A549 (cell line): ENCODE data around the gene MYADM. TPM values are rescaled to one million over a fixed set of nuclear protein-coding genes. Genes with fewer than 3 reads are reported as not detected.

ENCODE experiments used
- ATAC-seq, 2 experiments: fragments of 200-7000 bp in 1 of 2; fragments of >200 bp in 1 of 2; cut with Nextera tagmentation in 1 of 2; cut with Tn5 transposase in 1 of 2; 3 replicates each; pipeline versions ENCODE4 v1.8.0 to v1.9.1; 2018 to 2020; ENCODE audit warnings: mild to moderate bottlenecking in 1 of 2, moderate library complexity in 1 of 2
- CTCF ChIA-PET: fragments of 300-600 bp; sonication (Branson Sonifier 250); formaldehyde crosslinking; extraction: SDS; loops from one replicate; lab custom pipeline; 2021; ENCODE audit warnings: antibody characterized with exemption, inconsistent platforms; lab: Yijun Ruan, JAX
- POLR2A ChIA-PET: fragments of 350-600 bp; formaldehyde crosslinking; extraction: SDS; loops from one replicate; lab custom pipeline; 2021; ENCODE audit warnings: antibody characterized with exemption, inconsistent platforms; lab: Yijun Ruan, JAX
- DNase-seq, 2 experiments: peaks; one replicate each; pipeline versions ENCODE4 v3.0.0 to v3.0.0-alpha.2; 2011 to 2016; ENCODE audit warnings: low read depth in 1 of 2, low spot score in 1 of 2
- FAIRE-seq: peaks from 2 replicates; lab custom pipeline; 2011; peaks lifted over from hg19 to GRCh38; lab: Jason Lieb, UNC
- H3K27ac ChIP-seq, 2 experiments: fragments of >200 bp; sonication (Bioruptor Twin); formaldehyde crosslinking; 3 replicates each; pipeline ENCODE4 v1.5.1; 2016 to 2017
- H3K4me1 ChIP-seq: fragments of >200 bp; sonication (Bioruptor Twin); formaldehyde crosslinking; 3 replicates; pipeline ENCODE4 v1.6.1; 2016
- H3K4me2 ChIP-seq: fragments of >200 bp; sonication (Bioruptor Twin); formaldehyde crosslinking; 3 replicates; pipeline ENCODE4 v1.6.1; 2016
- H3K4me3 ChIP-seq: fragments of >200 bp; sonication (Bioruptor Twin); formaldehyde crosslinking; 3 replicates; pipeline ENCODE4 v1.5.1; 2016
- H3K9me3 ChIP-seq: fragments of >200 bp; sonication (Bioruptor Twin); formaldehyde crosslinking; 3 replicates; pipeline ENCODE4 v1.6.1; 2016
- CBX8 ChIP-seq: fragments of 200-600 bp; sonication (generic); IDR thresholded peaks from 2 replicates; pipeline ENCODE4 v1.6.1; 2016
- CEBPB ChIP-seq, 2 experiments: fragments of >200 bp in 1 of 2; sonication (Bioruptor Twin) in 1 of 2; formaldehyde crosslinking in 1 of 2; IDR thresholded peaks; 2 replicates each; pipeline ENCODE4 v1.6.1; 2012 to 2016
- EP300 ChIP-seq, 2 experiments: fragments of >200 bp; sonication (Bioruptor Twin); formaldehyde crosslinking; IDR thresholded peaks; 2 replicates in 1 of 2; 3 replicates in 1 of 2; pipeline ENCODE4 v1.6.1; 2016 to 2017
- FOXS1 ChIP-seq: fragments of 250-450 bp; sonication (Bioruptor Pico); IDR thresholded peaks from 2 replicates; pipeline ENCODE4 v1.5.0; 2020; ENCODE audit warnings: mild to moderate bottlenecking, moderate library complexity
- HDAC2 ChIP-seq: fragments of 200-600 bp; sonication (generic); IDR thresholded peaks from 2 replicates; pipeline ENCODE4 v1.6.1; 2016
- HOXB5 ChIP-seq: fragments of 250-450 bp; sonication (Bioruptor Pico); IDR thresholded peaks from 2 replicates; pipeline ENCODE4 v1.5.0; 2020; ENCODE audit warnings: mild to moderate bottlenecking, moderate library complexity
- KDM1A ChIP-seq: fragments of 200-600 bp; sonication (generic); IDR thresholded peaks from 2 replicates; pipeline ENCODE4 v1.6.1; 2016; ENCODE audit warnings: low read depth, mild to moderate bottlenecking
- KDM5A ChIP-seq: fragments of 200-600 bp; sonication (generic); IDR thresholded peaks from 2 replicates; pipeline ENCODE4 v1.6.1; 2016; ENCODE audit warnings: antibody characterized with exemption, mild to moderate bottlenecking
- MAFK ChIP-seq: fragments of 450-650 bp; IDR thresholded peaks from 2 replicates; pipeline ENCODE4 v1.6.1; 2014; ENCODE audit not compliant: partially characterized antibody
- MAZ ChIP-seq: fragments of 150-350 bp; IDR thresholded peaks from 2 replicates; pipeline ENCODE4 v1.6.1; 2014; ENCODE audit warnings: antibody characterized with exemption, low read depth, low read length, borderline replicate concordance
- MYC ChIP-seq: IDR thresholded peaks from 2 replicates; pipeline ENCODE4 v1.6.1; 2012; ENCODE audit warnings: mild to moderate bottlenecking, inconsistent platforms, low read length, improper control_type of control experiment, borderline replicate concordance
- NR3C1 ChIP-seq: fragments of >200 bp; sonication (Bioruptor Twin); formaldehyde crosslinking; IDR thresholded peaks from 3 replicates; pipeline ENCODE4 v1.6.1; 2017
- POLR2A ChIP-seq: IDR thresholded peaks from 2 replicates; pipeline ENCODE4 v1.6.1; 2012; ENCODE audit warnings: mild to moderate bottlenecking, low read length
- POLR2AphosphoS2 ChIP-seq: conservative IDR thresholded peaks from 2 replicates; pipeline ENCODE4 v1.6.1; 2012; ENCODE audit warnings: low read length, improper control_type of control experiment, inconsistent platforms
- RAD21 ChIP-seq, 2 experiments: fragments of >200 bp in 1 of 2; sonication (Bioruptor Twin) in 1 of 2; formaldehyde crosslinking in 1 of 2; IDR thresholded peaks in 1 of 2; conservative IDR thresholded peaks in 1 of 2; 2 replicates in 1 of 2; 3 replicates in 1 of 2; pipeline ENCODE4 v1.6.1; 2012 to 2018; ENCODE audit warnings: inconsistent platforms in 1 of 2
- SMC3 ChIP-seq: fragments of >200 bp; sonication (Bioruptor Twin); formaldehyde crosslinking; IDR thresholded peaks from 3 replicates; pipeline ENCODE4 v1.6.1; 2018; ENCODE audit warnings: inconsistent platforms
- TP53 ChIP-seq: fragments of 250-450 bp; sonication (Bioruptor Pico); IDR thresholded peaks from 2 replicates; pipeline ENCODE4 v1.5.0; 2021; ENCODE audit warnings: mild to moderate bottlenecking, moderate library complexity
- ZFP36 ChIP-seq: fragments of 450-650 bp; IDR thresholded peaks from 2 replicates; pipeline ENCODE4 v1.6.1; 2014; ENCODE audit warnings: borderline replicate concordance; ENCODE audit not compliant: partially characterized antibody
- ZNF302 ChIP-seq: fragments of 250-450 bp; sonication (Bioruptor Pico); IDR thresholded peaks from 2 replicates; pipeline ENCODE4 v1.9.0; 2021; ENCODE audit warnings: inconsistent platforms, mild to moderate bottlenecking, moderate library complexity
- WGBS: methylation state at CpG from one replicate; pipeline ENCODE4 v1.1.6; 2017; ENCODE audit errors: missing lambda C conversion rate; 5-methylcytosine and 5-hydroxymethylcytosine counted together
- polyA plus RNA-seq, 4 experiments: library from polyadenylated mRNA; depleted of rRNA in 3 of 4; stranded (reverse); fragments of >200 nt; fragmentation: RNase III in 1 of 4; extraction: RNeasy Plus Mini Kit Qiagen cat#74134 plus additional on column Dnase treatment in 1 of 4; gene quantifications; 2 replicates in 3 of 4; 3 replicates in 1 of 4; pipeline ENCODE4 v1.2.3, GENCODE V29; 2011 to 2017
- TF ChIP-seq, protein P1 (sequence below): fragments of >200 bp; sonication (Bioruptor Twin); formaldehyde crosslinking; IDR thresholded peaks from 3 replicates; pipeline ENCODE4 v1.6.1; 2016
- TF ChIP-seq, protein P2 (sequence below): fragments of 450-650 bp; IDR thresholded peaks from 2 replicates; pipeline ENCODE4 v1.6.1; 2014; ENCODE audit warnings: antibody characterized with exemption
- TF ChIP-seq, protein P3 (sequence below): IDR thresholded peaks from 2 replicates; pipeline ENCODE4 v1.6.1; 2012; ENCODE audit warnings: low read depth, borderline replicate concordance
- TF ChIP-seq, protein P4 (sequence below): fragments of 250-450 bp; sonication (Bioruptor Pico); IDR thresholded peaks from 2 replicates; pipeline ENCODE4 v1.5.0; 2020; ENCODE audit warnings: low read depth, mild to moderate bottlenecking, moderate library complexity
- TF ChIP-seq, protein P5 (sequence below): IDR thresholded peaks from 2 replicates; pipeline ENCODE4 v1.6.1; 2012
- TF ChIP-seq, protein P6 (sequence below): fragments of >200 bp; sonication (Bioruptor Twin); formaldehyde crosslinking; IDR thresholded peaks from 2 replicates; pipeline ENCODE4 v1.6.1; 2016
- TF ChIP-seq, protein P7 (sequence below): fragments of >200 bp; sonication (Bioruptor Twin); formaldehyde crosslinking; IDR thresholded peaks from 3 replicates; pipeline ENCODE4 v1.5.1; 2016

The MYADM gene
- polyA plus RNA-seq, 2 of the 4 experiments (the other 2 are of a cell fraction): 37.7 to 90.7 TPM

DNA sequence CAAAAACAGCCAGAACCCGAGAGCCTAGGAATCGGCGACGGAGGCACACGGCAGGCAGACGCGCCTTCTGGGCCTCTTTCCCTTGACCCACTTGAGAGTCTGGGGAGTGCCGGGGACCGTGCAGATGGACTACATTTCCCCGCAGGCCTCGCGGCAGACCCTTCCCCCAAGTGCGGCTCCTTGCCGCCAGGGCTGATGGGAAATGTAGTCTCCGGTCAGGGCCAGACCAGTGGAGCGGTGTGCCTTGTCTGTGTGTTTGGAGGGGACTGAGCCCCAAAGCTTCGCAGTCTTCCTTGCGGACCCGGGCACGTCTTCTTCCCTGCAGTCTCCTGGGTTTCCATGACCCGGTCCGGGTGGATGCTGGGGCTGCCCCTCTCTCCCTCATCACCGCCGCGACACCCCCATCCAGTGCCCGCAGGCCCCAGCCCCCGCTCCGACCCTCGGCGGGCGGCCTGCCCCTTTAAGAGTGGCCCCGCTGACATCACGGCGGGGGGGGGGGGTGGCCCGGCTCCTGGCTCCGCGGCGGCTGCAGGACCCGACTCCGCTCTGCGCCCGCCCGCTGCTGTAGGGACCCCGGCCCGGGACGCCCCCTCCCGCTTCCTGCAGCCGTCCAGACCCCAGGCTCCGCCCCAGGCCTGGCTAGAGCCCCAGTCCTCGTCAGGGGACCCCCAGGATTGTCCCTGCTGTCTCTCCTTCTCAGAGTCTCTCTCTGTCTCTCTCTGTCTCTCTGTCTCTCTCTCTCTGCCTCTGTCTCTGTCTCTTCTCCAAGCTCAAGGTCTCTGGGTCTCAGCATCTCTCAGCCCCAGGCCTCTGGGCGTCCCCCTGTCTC, 40.6 kb downstream of the MYADM start:
- ChIA-PET CTCF (interaction anchor here (0.6 to 3.2 kb wide), 24 partner anchors 9 to 341 kb away, joined by 3 to 63 read pairs (median 5); partner anchors contain the start of genes OSCAR and PRKCG), POLR2A (interaction anchor here (2.0 kb wide), 1 partner anchor 72 kb away, joined by 8 read pairs; no protein-coding TSS in a partner anchor)
- DNase-seq (peak; percentile 85 to 90), FAIRE-seq (peak; percentile 80), ATAC-seq (peak; percentile 74 to 87)
- peak overlapping the region; percentile 92 for H3K4me2 ChIP-seq
- H3K27ac ChIP-seq: peak overlapping the region; percentile 59 to 82
- H3K9me3 ChIP-seq: no peaks in the 10 kb centered on the region
- H3K4me3 ChIP-seq: peak overlapping the region; percentile 70
- H3K4me1 ChIP-seq: peaks cover 42% of the 10 kb centered on the region
- no peak for TF ChIP-seq POLR2A
- TF ChIP-seq HOXB5 (CRISPR knock-in tag): no peak
- TF ChIP-seq KDM5A: no peak
- no peak for TF ChIP-seq HDAC2
- TF ChIP-seq, protein P1, sequence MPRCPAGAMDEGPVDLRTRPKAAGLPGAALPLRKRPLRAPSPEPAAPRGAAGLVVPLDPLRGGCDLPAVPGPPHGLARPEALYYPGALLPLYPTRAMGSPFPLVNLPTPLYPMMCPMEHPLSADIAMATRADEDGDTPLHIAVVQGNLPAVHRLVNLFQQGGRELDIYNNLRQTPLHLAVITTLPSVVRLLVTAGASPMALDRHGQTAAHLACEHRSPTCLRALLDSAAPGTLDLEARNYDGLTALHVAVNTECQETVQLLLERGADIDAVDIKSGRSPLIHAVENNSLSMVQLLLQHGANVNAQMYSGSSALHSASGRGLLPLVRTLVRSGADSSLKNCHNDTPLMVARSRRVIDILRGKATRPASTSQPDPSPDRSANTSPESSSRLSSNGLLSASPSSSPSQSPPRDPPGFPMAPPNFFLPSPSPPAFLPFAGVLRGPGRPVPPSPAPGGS: no peak
- TF ChIP-seq ZNF302: no peak
- no peak for TF ChIP-seq MAFK
- no peak for TF ChIP-seq CEBPB (IDR thresholded peaks at IDR 0.05)
- no peak for TF ChIP-seq KDM1A
- TF ChIP-seq, protein P2, sequence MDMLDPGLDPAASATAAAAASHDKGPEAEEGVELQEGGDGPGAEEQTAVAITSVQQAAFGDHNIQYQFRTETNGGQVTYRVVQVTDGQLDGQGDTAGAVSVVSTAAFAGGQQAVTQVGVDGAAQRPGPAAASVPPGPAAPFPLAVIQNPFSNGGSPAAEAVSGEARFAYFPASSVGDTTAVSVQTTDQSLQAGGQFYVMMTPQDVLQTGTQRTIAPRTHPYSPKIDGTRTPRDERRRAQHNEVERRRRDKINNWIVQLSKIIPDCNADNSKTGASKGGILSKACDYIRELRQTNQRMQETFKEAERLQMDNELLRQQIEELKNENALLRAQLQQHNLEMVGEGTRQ: no peak
- TF ChIP-seq, protein P3, sequence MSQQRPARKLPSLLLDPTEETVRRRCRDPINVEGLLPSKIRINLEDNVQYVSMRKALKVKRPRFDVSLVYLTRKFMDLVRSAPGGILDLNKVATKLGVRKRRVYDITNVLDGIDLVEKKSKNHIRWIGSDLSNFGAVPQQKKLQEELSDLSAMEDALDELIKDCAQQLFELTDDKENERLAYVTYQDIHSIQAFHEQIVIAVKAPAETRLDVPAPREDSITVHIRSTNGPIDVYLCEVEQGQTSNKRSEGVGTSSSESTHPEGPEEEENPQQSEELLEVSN: no peak
- TF ChIP-seq EP300 (IDR thresholded peaks at IDR 0.05): no peak
- no peak for TF ChIP-seq FOXS1
- no peak for TF ChIP-seq MYC
- TF ChIP-seq, protein P4, sequence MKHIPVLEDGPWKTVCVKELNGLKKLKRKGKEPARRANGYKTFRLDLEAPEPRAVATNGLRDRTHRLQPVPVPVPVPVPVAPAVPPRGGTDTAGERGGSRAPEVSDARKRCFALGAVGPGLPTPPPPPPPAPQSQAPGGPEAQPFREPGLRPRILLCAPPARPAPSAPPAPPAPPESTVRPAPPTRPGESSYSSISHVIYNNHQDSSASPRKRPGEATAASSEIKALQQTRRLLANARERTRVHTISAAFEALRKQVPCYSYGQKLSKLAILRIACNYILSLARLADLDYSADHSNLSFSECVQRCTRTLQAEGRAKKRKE: no peak
- no peak for TF ChIP-seq NR3C1
- TF ChIP-seq SMC3: no peak
- TF ChIP-seq TP53 (CRISPR knock-in tag): peak; percentile 72; the same call in 1 of the 2 replicates
- TF ChIP-seq, protein P5, sequence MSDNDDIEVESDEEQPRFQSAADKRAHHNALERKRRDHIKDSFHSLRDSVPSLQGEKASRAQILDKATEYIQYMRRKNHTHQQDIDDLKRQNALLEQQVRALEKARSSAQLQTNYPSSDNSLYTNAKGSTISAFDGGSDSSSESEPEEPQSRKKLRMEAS: peak; percentile 27; the same call in 1 of the 2 replicates
- no peak for TF ChIP-seq POLR2AphosphoS2
- no peak for TF ChIP-seq CBX8
- no peak for TF ChIP-seq MAZ
- TF ChIP-seq ZFP36: peak; percentile 23
- TF ChIP-seq, protein P6, sequence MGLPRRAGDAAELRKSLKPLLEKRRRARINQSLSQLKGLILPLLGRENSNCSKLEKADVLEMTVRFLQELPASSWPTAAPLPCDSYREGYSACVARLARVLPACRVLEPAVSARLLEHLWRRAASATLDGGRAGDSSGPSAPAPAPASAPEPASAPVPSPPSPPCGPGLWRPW: no peak
- TF ChIP-seq RAD21 (conservative IDR thresholded peaks at IDR 0.05 in 1 of 2, IDR thresholded peaks at IDR 0.05 in 1 of 2): no peak
- TF ChIP-seq, protein P7, sequence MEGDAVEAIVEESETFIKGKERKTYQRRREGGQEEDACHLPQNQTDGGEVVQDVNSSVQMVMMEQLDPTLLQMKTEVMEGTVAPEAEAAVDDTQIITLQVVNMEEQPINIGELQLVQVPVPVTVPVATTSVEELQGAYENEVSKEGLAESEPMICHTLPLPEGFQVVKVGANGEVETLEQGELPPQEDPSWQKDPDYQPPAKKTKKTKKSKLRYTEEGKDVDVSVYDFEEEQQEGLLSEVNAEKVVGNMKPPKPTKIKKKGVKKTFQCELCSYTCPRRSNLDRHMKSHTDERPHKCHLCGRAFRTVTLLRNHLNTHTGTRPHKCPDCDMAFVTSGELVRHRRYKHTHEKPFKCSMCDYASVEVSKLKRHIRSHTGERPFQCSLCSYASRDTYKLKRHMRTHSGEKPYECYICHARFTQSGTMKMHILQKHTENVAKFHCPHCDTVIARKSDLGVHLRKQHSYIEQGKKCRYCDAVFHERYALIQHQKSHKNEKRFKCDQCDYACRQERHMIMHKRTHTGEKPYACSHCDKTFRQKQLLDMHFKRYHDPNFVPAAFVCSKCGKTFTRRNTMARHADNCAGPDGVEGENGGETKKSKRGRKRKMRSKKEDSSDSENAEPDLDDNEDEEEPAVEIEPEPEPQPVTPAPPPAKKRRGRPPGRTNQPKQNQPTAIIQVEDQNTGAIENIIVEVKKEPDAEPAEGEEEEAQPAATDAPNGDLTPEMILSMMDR: no peak
- 8% methylated on average over 37 of the region's 51 CpGs for WGBS
